Vagina (tissue), 2 donors: ENCODE data around the gene GPR32. TPM values are rescaled to one million over a fixed set of nuclear protein-coding genes. Genes with fewer than 3 reads are reported as not detected.

ENCODE experiments used
- DNase-seq, 2 donors: peaks; one replicate each; pipeline ENCODE4 v3.0.0-alpha.2; 2017; ENCODE audit errors: extremely low spot score in 2 of 2
- H3K27ac ChIP-seq: fragments of 200-600 bp; sonication (generic); one replicate; pipeline ENCODE4 v1.5.1; 2019
- H3K27me3 ChIP-seq: fragments of 200-600 bp; sonication (generic); one replicate; pipeline ENCODE4 v1.5.1; 2019
- H3K36me3 ChIP-seq, 2 donors: fragments of 200-600 bp; sonication (generic); one replicate each; pipeline ENCODE4 v1.5.1; 2017 to 2019
- H3K4me1 ChIP-seq: fragments of 200-600 bp; sonication (generic); one replicate; pipeline ENCODE4 v1.5.1; 2019
- H3K4me3 ChIP-seq, 2 donors: fragments of 200-600 bp; sonication (generic); 1 replicate in 1 of 2; 2 replicates in 1 of 2; pipeline ENCODE4 v1.5.1; 2016 to 2019
- H3K9me3 ChIP-seq: fragments of 200-600 bp; sonication (generic); one replicate; pipeline ENCODE4 v1.5.1; 2019
- POLR2A ChIP-seq, 2 donors: fragments of 450-650 bp; IDR thresholded peaks; one replicate each; pipeline ENCODE4 v1.6.1; 2017; ENCODE audit warnings: antibody characterized with exemption in 2 of 2, mild to moderate bottlenecking in 2 of 2, moderate library complexity in 2 of 2
- POLR2AphosphoS5 ChIP-seq, 2 donors: sonication (generic); formaldehyde crosslinking; IDR thresholded peaks; one replicate each; pipeline ENCODE4 v1.9.0; 2017; ENCODE audit warnings: antibody characterized with exemption in 2 of 2, mild to moderate bottlenecking in 2 of 2, low read depth in 1 of 2; ENCODE audit not compliant: insufficient read depth in 1 of 2
- intact Hi-C: fragments of 100-400 bp; cut with DNase I; formaldehyde crosslinking; loops from one replicate; pipeline ENCODE4 v1.15.1; 2023
- total RNA-seq: library from RNA; depleted of rRNA; stranded (reverse); fragments of >200 nt; gene quantifications from one replicate; pipeline ENCODE4 v1.2.3, GENCODE V29; 2016
- TF ChIP-seq, protein P1 (sequence below), 3 experiments: fragments of 450-650 bp in 2 of 3; fragments of 200-600 bp in 1 of 3; sonication (generic) in 1 of 3; IDR thresholded peaks; one replicate each; pipeline ENCODE4 v1.5.1; 2017 to 2019; ENCODE audit warnings: antibody characterized with exemption in 3 of 3, mild to moderate bottlenecking in 2 of 3, moderate library complexity in 2 of 3

The GPR32 gene
- total RNA-seq, 1 donor from 2014 or later, result not detected

DNA sequence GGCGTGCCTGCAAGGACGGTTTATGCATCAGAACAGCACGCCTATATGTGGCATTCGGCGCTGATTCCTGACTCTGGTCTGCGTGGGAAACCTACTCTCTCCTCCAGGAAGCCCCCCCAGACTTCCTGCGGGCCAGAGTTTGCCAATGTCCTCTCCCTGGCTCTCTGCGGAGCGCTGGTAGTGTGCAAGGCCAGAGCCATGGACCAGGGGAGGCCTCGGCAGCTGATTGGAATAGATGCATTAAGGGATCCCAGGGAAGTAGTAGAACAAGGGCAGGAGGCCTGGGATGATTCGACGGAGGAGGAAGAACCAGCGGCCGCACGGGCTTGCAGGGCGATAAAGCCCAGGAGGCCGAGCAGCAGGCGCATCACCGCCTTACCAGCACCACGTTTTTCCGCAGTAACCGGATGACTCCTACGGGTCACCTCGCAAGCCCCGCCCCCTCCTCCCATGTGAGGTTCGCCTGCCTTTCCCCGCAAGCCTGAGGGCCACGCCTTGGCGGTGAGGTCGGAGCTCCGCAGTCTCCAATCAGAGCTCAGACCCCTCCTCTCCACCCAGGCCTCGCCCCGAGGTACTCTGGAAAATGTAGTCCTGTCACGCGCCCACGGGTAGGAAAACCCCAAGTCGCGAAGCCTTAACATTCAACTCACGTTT is 42.1 kb upstream of the GPR32 start:
- DNase-seq, result peak in 1 of 2 donors; percentile 89
- peaks cover 32% of the 10 kb centered on the region for H3K4me1 ChIP-seq
- H3K4me3 ChIP-seq, result no peak overlapping the region
- no peaks in the 10 kb centered on the region for H3K27me3 ChIP-seq
- intact Hi-C loops, result no loop called here
- H3K9me3 ChIP-seq, result no peaks in the 10 kb centered on the region
- no peaks in the 10 kb centered on the region for H3K36me3 ChIP-seq
- H3K27ac ChIP-seq, result no peak overlapping the region
- peak in 1 of 2 donors; percentile 59 for TF ChIP-seq POLR2AphosphoS5 (IDR thresholded peaks at IDR 0.05; ENCODE audit: insufficient read depth in 1 of 2, low read depth in 1 of 2)
- TF ChIP-seq, protein P1, sequence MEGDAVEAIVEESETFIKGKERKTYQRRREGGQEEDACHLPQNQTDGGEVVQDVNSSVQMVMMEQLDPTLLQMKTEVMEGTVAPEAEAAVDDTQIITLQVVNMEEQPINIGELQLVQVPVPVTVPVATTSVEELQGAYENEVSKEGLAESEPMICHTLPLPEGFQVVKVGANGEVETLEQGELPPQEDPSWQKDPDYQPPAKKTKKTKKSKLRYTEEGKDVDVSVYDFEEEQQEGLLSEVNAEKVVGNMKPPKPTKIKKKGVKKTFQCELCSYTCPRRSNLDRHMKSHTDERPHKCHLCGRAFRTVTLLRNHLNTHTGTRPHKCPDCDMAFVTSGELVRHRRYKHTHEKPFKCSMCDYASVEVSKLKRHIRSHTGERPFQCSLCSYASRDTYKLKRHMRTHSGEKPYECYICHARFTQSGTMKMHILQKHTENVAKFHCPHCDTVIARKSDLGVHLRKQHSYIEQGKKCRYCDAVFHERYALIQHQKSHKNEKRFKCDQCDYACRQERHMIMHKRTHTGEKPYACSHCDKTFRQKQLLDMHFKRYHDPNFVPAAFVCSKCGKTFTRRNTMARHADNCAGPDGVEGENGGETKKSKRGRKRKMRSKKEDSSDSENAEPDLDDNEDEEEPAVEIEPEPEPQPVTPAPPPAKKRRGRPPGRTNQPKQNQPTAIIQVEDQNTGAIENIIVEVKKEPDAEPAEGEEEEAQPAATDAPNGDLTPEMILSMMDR (IDR thresholded peaks at IDR 0.05), result no peak

GRCh38 chr19:50729894-50730293 is 40.4 kb upstream of the GPR32 start:
- Histone ChIP-seq H3K4me1 (peaks cover 20% of the 10 kb centered on the region), H3K4me3 (no peak overlapping the region), H3K27me3 (no peaks in the 10 kb centered on the region), H3K36me3 (no peaks in the 10 kb centered on the region), H3K9me3 (no peaks in the 10 kb centered on the region), H3K27ac (no peak overlapping the region)
- TF ChIP-seq POLR2A (IDR thresholded peaks at IDR 0.05), result no peak
- no peak for TF ChIP-seq POLR2AphosphoS5 (IDR thresholded peaks at IDR 0.05; ENCODE audit: insufficient read depth in 1 of 2, low read depth in 1 of 2)
- TF ChIP-seq, protein P1 (IDR thresholded peaks at IDR 0.05), result no peak
- intact Hi-C loops, result no loop called here
- DNase-seq, result no peak

DNA sequence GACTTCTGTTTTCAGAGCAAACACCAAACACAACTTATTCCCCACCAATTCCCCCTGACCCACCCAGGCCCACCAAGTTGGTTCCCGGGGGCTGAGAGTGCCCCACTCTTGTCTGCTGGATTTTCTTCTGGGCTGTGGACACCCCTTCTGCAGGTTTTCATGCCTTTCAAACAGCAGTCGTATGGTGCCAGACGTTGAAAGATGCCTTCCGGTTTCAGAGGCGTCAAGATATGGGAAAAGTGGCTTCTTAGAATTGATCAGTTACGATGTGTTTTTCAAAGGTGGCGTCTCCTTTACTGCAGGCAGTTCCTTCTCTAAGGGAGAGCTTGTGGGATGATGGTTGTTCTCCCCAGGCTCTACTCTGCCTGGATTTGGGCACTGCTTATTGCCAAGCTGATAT is 34.4 kb upstream of the GPR32 start:
- Histone ChIP-seq H3K36me3 (no peaks in the 10 kb centered on the region), H3K9me3 (no peaks in the 10 kb centered on the region), H3K4me3 (no peak overlapping the region), H3K27me3 (no peaks in the 10 kb centered on the region), H3K4me1 (no peaks in the 10 kb centered on the region), H3K27ac (no peak overlapping the region)
- TF ChIP-seq, protein P1 (IDR thresholded peaks at IDR 0.05), result no peak
- TF ChIP-seq POLR2A (IDR thresholded peaks at IDR 0.05) (no peak), POLR2AphosphoS5 (IDR thresholded peaks at IDR 0.05; ENCODE audit: insufficient read depth in 1 of 2, low read depth in 1 of 2) (no peak)
- no peak for DNase-seq
- intact Hi-C loops, result no loop called here

DNA sequence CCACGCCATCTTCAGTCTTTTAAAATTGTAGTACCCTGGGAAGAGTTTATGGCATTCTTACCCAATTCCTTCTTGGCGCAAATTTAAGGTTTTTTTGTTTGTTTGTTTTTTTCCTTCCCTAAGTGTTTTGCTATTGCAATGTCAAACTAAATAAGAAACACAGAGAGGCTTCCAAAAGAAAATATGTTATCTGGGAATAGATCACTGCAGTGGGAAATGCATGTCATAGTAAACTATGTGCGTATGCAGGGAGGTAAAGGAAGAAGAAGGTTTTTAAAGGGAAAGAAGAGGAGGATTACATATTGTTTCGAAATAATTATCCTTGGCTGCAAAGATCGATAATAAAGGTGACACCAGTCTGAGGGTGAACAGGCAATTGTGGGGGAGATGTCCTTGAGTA is 33.9 kb upstream of the GPR32 start:
- Histone ChIP-seq H3K9me3 (no peaks in the 10 kb centered on the region), H3K4me3 (no peak overlapping the region), H3K27ac (no peak overlapping the region), H3K4me1 (no peaks in the 10 kb centered on the region), H3K27me3 (no peaks in the 10 kb centered on the region), H3K36me3 (no peaks in the 10 kb centered on the region)
- intact Hi-C loops, result no loop called here
- no peak for TF ChIP-seq POLR2A (IDR thresholded peaks at IDR 0.05)
- TF ChIP-seq, protein P1 (IDR thresholded peaks at IDR 0.05), result no peak
- no peak for TF ChIP-seq POLR2AphosphoS5 (IDR thresholded peaks at IDR 0.05; ENCODE audit: insufficient read depth in 1 of 2, low read depth in 1 of 2)
- no peak for DNase-seq

DNA sequence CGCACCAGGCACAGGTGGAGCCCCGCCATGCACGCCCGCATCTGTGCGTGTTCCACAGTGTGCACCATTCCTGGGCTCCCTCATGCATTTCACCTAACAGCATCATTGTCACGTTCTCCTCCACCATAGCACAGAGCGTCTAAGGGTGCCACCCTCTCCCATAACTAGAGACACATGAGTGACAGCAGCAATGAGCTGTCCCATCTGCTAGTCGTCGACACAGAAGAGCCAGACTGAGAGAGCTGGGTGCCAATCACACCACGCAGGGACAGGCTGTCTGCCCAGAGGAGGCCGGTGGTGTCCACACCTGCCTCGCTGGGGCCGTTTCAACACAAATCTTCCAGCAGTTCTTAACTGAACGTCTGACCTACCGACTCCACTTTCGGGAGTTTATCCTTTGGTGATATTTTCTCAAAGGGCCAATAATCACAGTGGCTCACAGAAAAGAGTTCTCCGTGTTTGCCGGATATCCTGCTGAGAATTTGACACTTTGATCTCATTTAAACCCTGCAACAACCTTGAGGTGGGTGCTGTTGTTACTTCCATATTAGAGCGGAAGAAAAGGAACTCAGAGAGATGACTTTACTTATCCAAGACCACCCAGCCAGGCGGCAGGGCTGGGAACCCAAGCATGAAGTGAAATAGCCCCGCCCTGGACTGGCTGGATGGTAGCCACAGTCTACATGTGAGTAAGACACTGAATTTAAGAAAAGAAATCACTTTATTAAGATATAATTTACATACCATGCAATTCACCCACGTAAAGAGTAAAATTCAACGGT is 30.9 kb upstream of the GPR32 start:
- TF ChIP-seq POLR2A (IDR thresholded peaks at IDR 0.05) (no peak), POLR2AphosphoS5 (IDR thresholded peaks at IDR 0.05; ENCODE audit: insufficient read depth in 1 of 2, low read depth in 1 of 2) (no peak)
- TF ChIP-seq, protein P1 (IDR thresholded peaks at IDR 0.05), result no peak
- no peak for DNase-seq
- no peaks in the 10 kb centered on the region for H3K36me3 ChIP-seq
- H3K4me3 ChIP-seq, result no peak overlapping the region
- no peaks in the 10 kb centered on the region for H3K27me3 ChIP-seq
- H3K4me1 ChIP-seq, result no peaks in the 10 kb centered on the region
- intact Hi-C loops, result no loop called here
- H3K9me3 ChIP-seq, result no peaks in the 10 kb centered on the region
- no peak overlapping the region for H3K27ac ChIP-seq
